IMR-90 (cell line): Measurements from ENCODE around the gene MC5R. TPM values are rescaled to one million over a fixed set of nuclear protein-coding genes. Genes with fewer than 3 reads are reported as not detected.
"Not testable (repeated sequence)": the region's sequence is repeated elsewhere in the genome, so short reads cannot be mapped to it uniquely, and the experiment has no call there.

ENCODE experiments used
- ATAC-seq: fragments of 200-7000 bp; cut with Tn5 transposase; 2 replicates; pipeline ENCODE4 v1.9.1; 2020; ENCODE audit warnings: low read depth, mild to moderate bottlenecking, moderate library complexity
- BruUV-seq: library from RNA; stranded (reverse); fragments of 400-500 nt; replicated peaks from 2 replicates; lab custom pipeline; 2021; lab: Mats Ljungman, UMichigan
- CTCF ChIA-PET: fragments of 300-600 bp; formaldehyde crosslinking; extraction: SDS; loops from one replicate; lab custom pipeline; 2021; ENCODE audit warnings: antibody characterized with exemption; lab: Yijun Ruan, JAX
- POLR2A ChIA-PET: fragments of 300-600 bp; sonication (Branson Sonifier 250); formaldehyde crosslinking; loops from one replicate; lab custom pipeline; 2022; ENCODE audit warnings: antibody characterized with exemption; ENCODE audit not compliant: unreplicated experiment; lab: Charles Lee
- DNase-seq: peaks from one replicate; pipeline ENCODE4 v3.0.0; 2013
- H2AFZ ChIP-seq: replicated peaks from 2 replicates; pipeline ENCODE3; 2013; ENCODE audit warnings: low read length, mild to moderate bottlenecking; ENCODE audit not compliant: poor library complexity
- H2AK5ac ChIP-seq: 2 replicates; pipeline ENCODE4 v1.6.1; 2013; ENCODE audit warnings: low read depth, low read length, inconsistent platforms
- H2AK9ac ChIP-seq: replicated peaks from 2 replicates; pipeline ENCODE3; 2013; ENCODE audit warnings: mild to moderate bottlenecking, low read depth, low read length, moderate library complexity; ENCODE audit not compliant: poor library complexity
- H2BK120ac ChIP-seq: 2 replicates; pipeline ENCODE4 v1.6.1; 2013; ENCODE audit warnings: low read depth, low read length, inconsistent platforms
- H2BK15ac ChIP-seq: 3 replicates; pipeline ENCODE4 v1.6.1; 2013; ENCODE audit warnings: low read depth, low read length, inconsistent platforms
- H2BK20ac ChIP-seq: 2 replicates; pipeline ENCODE4 v1.6.1; 2013; ENCODE audit warnings: low read depth, mild to moderate bottlenecking, inconsistent platforms, low read length, moderate library complexity
- H2BK5ac ChIP-seq: 2 replicates; pipeline ENCODE4 v1.6.1; 2013; ENCODE audit warnings: mild to moderate bottlenecking, low read depth, low read length, inconsistent platforms; ENCODE audit not compliant: poor library complexity, severe bottlenecking
- H3K14ac ChIP-seq: replicated peaks from 2 replicates; pipeline ENCODE4 v1.6.1; 2013; ENCODE audit warnings: low read depth, low read length, inconsistent platforms
- H3K18ac ChIP-seq: 2 replicates; pipeline ENCODE4 v1.6.1; 2013; ENCODE audit warnings: low read depth, low read length, control low read depth
- H3K23ac ChIP-seq: 2 replicates; pipeline ENCODE4 v1.6.1; 2013; ENCODE audit warnings: low read depth, low read length, inconsistent platforms
- H3K27ac ChIP-seq: 2 replicates; pipeline ENCODE4 v1.5.1; 2013; ENCODE audit warnings: mild to moderate bottlenecking, control low read depth, low read length; ENCODE audit not compliant: insufficient read depth
- H3K27me3 ChIP-seq: 2 replicates; pipeline ENCODE4 v1.6.1; 2013; ENCODE audit warnings: low read length; ENCODE audit not compliant: control insufficient read depth, insufficient read depth
- H3K36me3 ChIP-seq: 2 replicates; pipeline ENCODE4 v1.6.1; 2013; ENCODE audit warnings: low read length, mixed read lengths; ENCODE audit not compliant: control insufficient read depth, insufficient read depth
- H3K4ac ChIP-seq: 2 replicates; pipeline ENCODE4 v1.6.1; 2013; ENCODE audit warnings: low read depth, low read length, inconsistent platforms
- H3K4me1 ChIP-seq: 2 replicates; pipeline ENCODE4 v1.6.1; 2013; ENCODE audit warnings: low read length, mixed read lengths; ENCODE audit not compliant: control insufficient read depth, insufficient read depth
- H3K4me2 ChIP-seq: 2 replicates; pipeline ENCODE4 v1.6.1; 2013; ENCODE audit warnings: low read depth, mild to moderate bottlenecking, control low read depth, low read length, moderate library complexity
- H3K4me3 ChIP-seq: 2 replicates; pipeline ENCODE4 v1.5.1; 2013; ENCODE audit warnings: low read depth, mild to moderate bottlenecking, control low read depth, low read length, moderate library complexity; ENCODE audit not compliant: insufficient read depth
- H3K56ac ChIP-seq: 2 replicates; pipeline ENCODE4 v1.6.1; 2013; ENCODE audit warnings: low read length, inconsistent platforms; ENCODE audit not compliant: insufficient read depth; ENCODE audit errors: extremely low read depth
- H3K79me1 ChIP-seq, 2 experiments: 2 replicates each; pipeline ENCODE4 v1.6.1; 2013; ENCODE audit warnings: low read length in 2 of 2, inconsistent platforms in 1 of 2, low read depth in 1 of 2
- H3K9ac ChIP-seq: 2 replicates; pipeline ENCODE4 v1.6.1; 2013; ENCODE audit warnings: low read depth, low read length, control low read depth
- H3K9me1 ChIP-seq: 2 replicates; pipeline ENCODE4 v1.6.1; 2013; ENCODE audit warnings: low read length, inconsistent platforms; ENCODE audit not compliant: insufficient read depth
- H3K9me3 ChIP-seq: 2 replicates; pipeline ENCODE4 v1.6.1; 2013; ENCODE audit warnings: low read length; ENCODE audit not compliant: control insufficient read depth, insufficient read depth
- H4K20me1 ChIP-seq: 2 replicates; pipeline ENCODE4 v1.6.1; 2013; ENCODE audit warnings: low read length, inconsistent platforms; ENCODE audit not compliant: insufficient read depth
- H4K5ac ChIP-seq: 2 replicates; pipeline ENCODE4 v1.6.1; 2013; ENCODE audit warnings: mild to moderate bottlenecking, low read depth, low read length, control low read depth
- H4K8ac ChIP-seq, 2 experiments: 2 replicates each; pipeline ENCODE4 v1.6.1; 2013; ENCODE audit warnings: low read depth in 2 of 2, low read length in 2 of 2, control low read depth in 1 of 2, inconsistent platforms in 1 of 2
- H4K91ac ChIP-seq: 2 replicates; pipeline ENCODE4 v1.6.1; 2013; ENCODE audit warnings: low read depth, low read length, inconsistent platforms; ENCODE audit not compliant: insufficient read depth
- WGBS, 2 experiments: methylation state at CpG; one replicate each; pipeline versions ENCODE4 v1.1.5 to v1.1.7; 2013; ENCODE audit warnings: missing lambda C conversion rate in 2 of 2; ENCODE audit not compliant: insufficient read length in 1 of 2; ENCODE audit errors: extremely low coverage in 2 of 2; 5-methylcytosine and 5-hydroxymethylcytosine counted together
- dilution Hi-C: fragments of 300-500 bp; cut with HindIII; formaldehyde crosslinking; loops from one replicate; pipeline ENCODE4 v1.14.3; 2018; ENCODE audit warnings: low sequenced_read_pairs; ENCODE audit not compliant: unreplicated experiment
- in situ Hi-C: fragments of 300-500 bp; cut with MboI; formaldehyde crosslinking; loops from 3 replicates; pipeline ENCODE4 v1.14.3; 2019; ENCODE audit warnings: low sequenced_read_pairs, inconsistent platforms, mixed read lengths
- intact Hi-C: fragments of 100-400 bp; cut with micrococcal nuclease; formaldehyde crosslinking; loops from 2 replicates; pipeline ENCODE4 v1.10.0; 2022
- polyA plus RNA-seq, 3 experiments: library from polyadenylated mRNA; depleted of rRNA; stranded (reverse); fragments of >200 nt; gene quantifications; 2 replicates each; pipeline ENCODE4 v1.2.3, GENCODE V29; 2012; ENCODE audit warnings: low replicate concordance in 1 of 3
- total RNA-seq: library from RNA; depleted of rRNA; stranded (reverse); fragments of >200 nt; gene quantifications from 2 replicates; pipeline ENCODE4 v1.2.3, GENCODE V29; 2012

Gene MC5R
- total and polyA plus RNA-seq, 2 of the 4 experiments (the other 2 are of a cell fraction): not detected

- in situ Hi-C loops: not testable (repeated sequence)
These were observed 38.9 kb downstream of the MC5R start for GRCh38 chr18:13862898-13863297.

More at GRCh38 chr18:13862898-13863297, 38.9 kb downstream of the MC5R start:
- H3K36me3 ChIP-seq, H3K27ac ChIP-seq, H3K23ac ChIP-seq, H4K91ac ChIP-seq, intact Hi-C loops, dilution Hi-C loops, H3K14ac ChIP-seq, H3K4me1 ChIP-seq, H3K18ac ChIP-seq, CTCF ChIA-PET, H3K4me3 ChIP-seq, H3K27me3 ChIP-seq, H3K4me2 ChIP-seq, DNase-seq, H2AFZ ChIP-seq, H3K9me1 ChIP-seq, H4K20me1 ChIP-seq, H2BK120ac ChIP-seq, H4K8ac ChIP-seq, ATAC-seq, H2AK9ac ChIP-seq, H2BK15ac ChIP-seq, H2BK5ac ChIP-seq, H4K5ac ChIP-seq, H3K4ac ChIP-seq, H2BK20ac ChIP-seq, H3K56ac ChIP-seq, BruUV-seq, H3K9ac ChIP-seq, H3K9me3 ChIP-seq, H2AK5ac ChIP-seq, POLR2A ChIA-PET, H3K79me1 ChIP-seq: not testable (repeated sequence)
- 27% methylated on average over 3 of the region's 7 CpGs; no CpG with 5 or more reads in 1 of the 2 experiments for WGBS, 2 experiments
